HG03521 (cell line): ENCODE results near the gene KPNA2.
A peak's percentile ranks its signal among the peaks of the same experiment; 100 is the strongest.
"Not testable (repeated sequence)": the region's sequence is repeated elsewhere in the genome, so short reads cannot be mapped to it uniquely, and the experiment has no call there.

Experiments used
- ATAC-seq: cut with Tn5 transposase; IDR thresholded peaks from one replicate; pipeline ENCODE4 v1.9.1; 2021; ENCODE audit warnings: mild to moderate bottlenecking, moderate library complexity; ENCODE audit not compliant: unreplicated experiment

KPNA2 gene

GRCh38 chr17:68019675-68020408 is 15.7 kb upstream of the KPNA2 start:
- peak; percentile 80 for ATAC-seq

- no peak for ATAC-seq
Measured at GRCh38 chr17:68020409-68020756, 15.2 kb upstream of the KPNA2 start.

- ATAC-seq, result not testable (repeated sequence)
Measured at GRCh38 chr17:68020791-68021190, 14.7 kb upstream of the KPNA2 start.

- no peak for ATAC-seq
Measured at GRCh38 chr17:68021963-68022362, 13.6 kb upstream of the KPNA2 start.

GRCh38 chr17:68022547-68022946 is 13.0 kb upstream of the KPNA2 start:
- not testable (repeated sequence) for ATAC-seq

GRCh38 chr17:68029512-68030215 is 5.9 kb upstream of the KPNA2 start:
- no peak for ATAC-seq

GRCh38 chr17:68033636-68034451 is 1.7 kb upstream of the KPNA2 start:
- no peak for ATAC-seq

GRCh38 chr17:68034452-68034776 is 1.1 kb upstream of the KPNA2 start:
- ATAC-seq, result no peak

GRCh38 chr17:68035131-68035522 is 408 bp upstream of the KPNA2 start:
- peak; percentile 89 for ATAC-seq

- no peak for ATAC-seq
Measured at GRCh38 chr17:68036304-68037147, 991 bp downstream of the KPNA2 start.

- no peak for ATAC-seq
Measured at GRCh38 chr17:68047153-68047846, 11.8 kb downstream of the KPNA2 start.

GRCh38 chr17:68047890-68048542 is 12.5 kb downstream of the KPNA2 start:
- ATAC-seq, result not testable (repeated sequence)

- no peak for ATAC-seq
Measured at GRCh38 chr17:68048996-68049395, 13.5 kb downstream of the KPNA2 start.

GRCh38 chr17:68049812-68050437 is 14.4 kb downstream of the KPNA2 start:
- not testable (repeated sequence) for ATAC-seq

- ATAC-seq, result not testable (repeated sequence)
Measured at GRCh38 chr17:68051321-68052312, 16.1 kb downstream of the KPNA2 start.

GRCh38 chr17:68052810-68053209 is 17.3 kb downstream of the KPNA2 start:
- no peak for ATAC-seq

GRCh38 chr17:68053231-68054013 is 17.9 kb downstream of the KPNA2 start:
- ATAC-seq, result no peak
